DOHH2 (cell line): Measurements from ENCODE around the gene ECSCR.

Source experiments
- H3F3A ChIP-seq: fragments of 200-600 bp; sonication (generic), shearing (Covaris generic); 2 replicates; pipeline ENCODE4 v1.6.0; 2016; ENCODE audit warnings: antibody characterized with exemption, mild to moderate bottlenecking; ENCODE audit not compliant: control insufficient read depth, insufficient read depth
- H3K27ac ChIP-seq: fragments of 200-600 bp; sonication (generic); 2 replicates; pipeline ENCODE4 v1.5.1; 2014; ENCODE audit warnings: low read depth, mild to moderate bottlenecking, low read length, moderate library complexity
- H3K27me3 ChIP-seq: fragments of 200-600 bp; sonication (generic); 2 replicates; pipeline ENCODE4 v1.6.1; 2014; ENCODE audit warnings: mild to moderate bottlenecking, low read length, mixed read lengths; ENCODE audit not compliant: control insufficient read depth
- H3K36me3 ChIP-seq: fragments of 200-600 bp; sonication (generic); 2 replicates; pipeline ENCODE4 v1.6.1; 2014; ENCODE audit warnings: mild to moderate bottlenecking, low read length, moderate library complexity, mixed read lengths; ENCODE audit not compliant: control insufficient read depth
- H3K4me1 ChIP-seq: fragments of 200-600 bp; sonication (generic); 2 replicates; pipeline ENCODE4 v1.6.1; 2014; ENCODE audit warnings: mild to moderate bottlenecking, low read length, mixed read lengths; ENCODE audit not compliant: control insufficient read depth
- H3K4me2 ChIP-seq: fragments of 200-600 bp; sonication (generic); 2 replicates; pipeline ENCODE4 v1.6.0; 2014; ENCODE audit warnings: mild to moderate bottlenecking, low read length, moderate library complexity
- H3K4me3 ChIP-seq: fragments of 200-600 bp; sonication (generic); 2 replicates; pipeline ENCODE4 v1.5.1; 2014; ENCODE audit warnings: mild to moderate bottlenecking, low read length, mixed read lengths
- H3K79me2 ChIP-seq: fragments of 200-600 bp; sonication (generic); 2 replicates; pipeline ENCODE4 v1.6.1; 2014; ENCODE audit warnings: mild to moderate bottlenecking, low read length, mixed read lengths; ENCODE audit not compliant: control insufficient read depth
- H3K9me2 ChIP-seq: fragments of 200-600 bp; sonication (generic); replicated peaks from 2 replicates; pipeline ENCODE4 v1.6.1; 2014; ENCODE audit warnings: mild to moderate bottlenecking, low read length, mixed read lengths; ENCODE audit not compliant: control insufficient read depth
- H3K9me3 ChIP-seq: fragments of 200-600 bp; sonication (generic); 2 replicates; pipeline ENCODE4 v1.6.1; 2014; ENCODE audit warnings: antibody characterized with exemption, low read length, mixed read lengths; ENCODE audit not compliant: control insufficient read depth, insufficient read depth
- H4K20me1 ChIP-seq: fragments of 200-600 bp; sonication (generic); 2 replicates; pipeline ENCODE4 v1.6.0; 2014; ENCODE audit warnings: low read depth, mild to moderate bottlenecking, antibody characterized with exemption, low read length, moderate library complexity; ENCODE audit not compliant: control insufficient read depth, insufficient read depth
- EZH2phosphoT487 ChIP-seq: fragments of 200-600 bp; sonication (generic); IDR thresholded peaks from 2 replicates; pipeline ENCODE4 v1.6.1; 2017; ENCODE audit warnings: borderline replicate concordance, mild to moderate bottlenecking, antibody characterized with exemption, low read length, moderate library complexity, mixed read lengths
- TF ChIP-seq, protein P1 (sequence below): fragments of 200-600 bp; sonication (generic); IDR thresholded peaks from one replicate; pipeline ENCODE4 v1.5.1; 2014; ENCODE audit warnings: antibody characterized with exemption, mild to moderate bottlenecking, low read depth, low read length; ENCODE audit not compliant: poor library complexity, severe bottlenecking

Gene ECSCR

DNA sequence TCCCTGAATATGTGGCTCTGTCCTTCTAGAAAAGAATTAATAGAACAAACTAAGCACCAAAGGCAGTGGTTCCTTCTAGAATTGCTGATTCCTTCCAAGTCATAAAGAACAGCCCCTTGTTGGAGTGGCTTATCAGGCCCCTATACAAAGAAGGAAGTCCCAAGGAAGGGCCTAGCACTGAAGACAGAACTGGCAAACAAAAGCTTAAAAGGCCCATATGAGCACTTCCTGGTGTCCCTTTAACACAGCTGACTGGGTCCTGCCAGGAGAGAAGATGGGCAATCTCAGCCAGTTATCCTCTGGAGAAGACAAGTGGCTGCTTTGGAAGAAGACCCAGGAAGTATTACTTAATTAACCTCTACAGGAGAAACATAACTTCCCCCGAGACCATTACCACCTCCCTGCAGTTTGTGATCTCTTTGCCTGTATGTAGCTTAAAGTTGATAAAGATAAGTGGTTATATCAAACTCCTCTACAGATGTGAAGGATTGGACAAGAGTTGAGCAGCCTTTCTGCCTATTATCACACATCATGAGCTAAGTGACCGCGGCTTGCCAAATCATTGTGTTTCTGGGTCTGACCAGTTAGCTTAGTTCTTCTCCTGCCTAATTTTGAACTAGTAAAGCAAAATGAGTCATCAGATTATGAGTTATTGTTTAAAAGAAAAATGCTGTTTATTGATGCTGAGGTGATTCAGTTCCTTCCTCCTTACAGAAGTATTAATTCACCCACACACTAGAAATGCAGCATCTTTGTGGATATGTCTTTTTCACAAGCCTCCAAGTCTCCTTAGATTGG is 33.3 kb upstream of the ECSCR start:
- Histone ChIP-seq H3K4me2 (no peak overlapping the region), H3K4me3 (no peak overlapping the region), H3F3A (no peaks in the 10 kb centered on the region), H3K9me3 (no peaks in the 10 kb centered on the region), H3K9me2 (no peaks in the 10 kb centered on the region), H3K27ac (no peak overlapping the region), H3K36me3 (no peaks in the 10 kb centered on the region), H3K4me1 (no peaks in the 10 kb centered on the region), H3K27me3 (no peaks in the 10 kb centered on the region), H4K20me1 (no peaks in the 10 kb centered on the region), H3K79me2 (no peaks in the 10 kb centered on the region)
- TF ChIP-seq, protein P1, sequence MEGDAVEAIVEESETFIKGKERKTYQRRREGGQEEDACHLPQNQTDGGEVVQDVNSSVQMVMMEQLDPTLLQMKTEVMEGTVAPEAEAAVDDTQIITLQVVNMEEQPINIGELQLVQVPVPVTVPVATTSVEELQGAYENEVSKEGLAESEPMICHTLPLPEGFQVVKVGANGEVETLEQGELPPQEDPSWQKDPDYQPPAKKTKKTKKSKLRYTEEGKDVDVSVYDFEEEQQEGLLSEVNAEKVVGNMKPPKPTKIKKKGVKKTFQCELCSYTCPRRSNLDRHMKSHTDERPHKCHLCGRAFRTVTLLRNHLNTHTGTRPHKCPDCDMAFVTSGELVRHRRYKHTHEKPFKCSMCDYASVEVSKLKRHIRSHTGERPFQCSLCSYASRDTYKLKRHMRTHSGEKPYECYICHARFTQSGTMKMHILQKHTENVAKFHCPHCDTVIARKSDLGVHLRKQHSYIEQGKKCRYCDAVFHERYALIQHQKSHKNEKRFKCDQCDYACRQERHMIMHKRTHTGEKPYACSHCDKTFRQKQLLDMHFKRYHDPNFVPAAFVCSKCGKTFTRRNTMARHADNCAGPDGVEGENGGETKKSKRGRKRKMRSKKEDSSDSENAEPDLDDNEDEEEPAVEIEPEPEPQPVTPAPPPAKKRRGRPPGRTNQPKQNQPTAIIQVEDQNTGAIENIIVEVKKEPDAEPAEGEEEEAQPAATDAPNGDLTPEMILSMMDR: no peak
- no peak for TF ChIP-seq EZH2phosphoT487

DNA sequence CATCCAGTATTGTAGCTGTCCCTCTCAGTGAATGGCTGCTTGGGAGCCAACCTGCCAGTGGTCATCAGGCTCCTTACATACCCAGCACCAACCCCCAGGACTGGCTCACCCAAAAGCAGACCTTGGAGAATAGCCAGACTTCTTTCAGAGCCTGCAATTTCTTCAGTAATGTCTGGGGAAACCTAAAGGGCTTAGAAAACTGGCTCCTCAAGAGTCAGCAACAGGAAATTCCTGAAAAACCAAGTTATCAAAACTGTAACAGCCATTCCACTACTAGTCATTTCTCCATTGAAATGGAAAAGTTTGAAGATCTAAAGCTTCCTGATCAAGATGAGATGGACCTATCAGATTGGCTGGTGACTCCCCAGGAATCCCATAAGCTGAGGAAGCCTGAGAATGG is 32.3 kb upstream of the ECSCR start:
- H3K4me2 ChIP-seq: no peak overlapping the region
- no peaks in the 10 kb centered on the region for H3K9me2 ChIP-seq
- H3K79me2 ChIP-seq: no peaks in the 10 kb centered on the region
- no peaks in the 10 kb centered on the region for H3K4me1 ChIP-seq
- TF ChIP-seq EZH2phosphoT487: no peak
- TF ChIP-seq, protein P1: no peak
- H4K20me1 ChIP-seq: no peaks in the 10 kb centered on the region
- no peaks in the 10 kb centered on the region for H3K9me3 ChIP-seq
- no peaks in the 10 kb centered on the region for H3F3A ChIP-seq
- no peak overlapping the region for H3K27ac ChIP-seq
- H3K36me3 ChIP-seq: no peaks in the 10 kb centered on the region
- H3K4me3 ChIP-seq: no peak overlapping the region
- H3K27me3 ChIP-seq: no peaks in the 10 kb centered on the region

DNA sequence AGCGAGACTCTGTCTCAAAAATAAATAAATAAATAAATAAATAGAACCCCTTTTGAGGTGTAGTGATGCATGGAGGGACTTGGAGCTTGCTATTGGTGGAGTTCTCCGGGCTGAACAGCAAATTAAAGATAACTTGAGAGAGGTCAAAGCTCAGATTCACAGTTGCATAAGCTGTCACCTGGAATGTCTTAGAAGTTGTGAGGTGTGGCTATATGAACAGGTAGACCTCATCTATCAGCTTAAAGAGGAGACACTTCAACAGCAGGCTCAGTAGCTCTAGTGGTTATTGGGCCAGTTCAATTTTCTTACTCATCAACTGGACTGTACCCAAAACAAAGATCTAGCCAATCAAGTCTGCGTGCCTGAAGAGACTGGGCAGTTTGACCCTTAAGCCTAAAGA is 31.7 kb upstream of the ECSCR start:
- H3K4me3 ChIP-seq: no peak overlapping the region
- no peaks in the 10 kb centered on the region for H3K79me2 ChIP-seq
- H3K36me3 ChIP-seq: no peaks in the 10 kb centered on the region
- no peak overlapping the region for H3K4me2 ChIP-seq
- H3F3A ChIP-seq: no peaks in the 10 kb centered on the region
- H4K20me1 ChIP-seq: no peaks in the 10 kb centered on the region
- H3K4me1 ChIP-seq: no peaks in the 10 kb centered on the region
- H3K9me2 ChIP-seq: no peaks in the 10 kb centered on the region
- TF ChIP-seq, protein P1: no peak
- TF ChIP-seq EZH2phosphoT487: no peak
- no peaks in the 10 kb centered on the region for H3K9me3 ChIP-seq
- no peaks in the 10 kb centered on the region for H3K27me3 ChIP-seq
- H3K27ac ChIP-seq: no peak overlapping the region
